WERI-Rb-1 (cell line): ENCODE measurements around the gene KRTAP2-3.

Experiments
- DNase-seq: peaks from one replicate; pipeline ENCODE4 v3.0.0-alpha.2; 2020
- H3K27ac ChIP-seq: fragments of 250-450 bp; sonication (Bioruptor Pico); 2 replicates; pipeline ENCODE4 v1.5.1; 2020; ENCODE audit warnings: mild to moderate bottlenecking, moderate library complexity
- H3K27me3 ChIP-seq: fragments of 250-450 bp; sonication (Bioruptor Pico); 2 replicates; pipeline ENCODE4 v1.5.1; 2021; ENCODE audit warnings: mild to moderate bottlenecking, low read depth, moderate library complexity; ENCODE audit not compliant: insufficient read depth, severe bottlenecking
- H3K36me3 ChIP-seq: fragments of 250-450 bp; sonication (Bioruptor Pico); 2 replicates; pipeline ENCODE4 v1.5.1; 2020; ENCODE audit warnings: mild to moderate bottlenecking, moderate library complexity
- H3K4me3 ChIP-seq: 2 replicates; pipeline ENCODE4 v1.5.1; 2011; ENCODE audit warnings: low read depth, mild to moderate bottlenecking, control low read depth, low read length
- H3K9me3 ChIP-seq: fragments of 250-450 bp; sonication (Bioruptor Pico); 2 replicates; pipeline ENCODE4 v1.5.1; 2021; ENCODE audit warnings: mild to moderate bottlenecking, moderate library complexity; ENCODE audit not compliant: severe bottlenecking
- TF ChIP-seq, protein P1 (sequence below): IDR thresholded peaks from 2 replicates; pipeline ENCODE4 v1.5.1; 2011; ENCODE audit warnings: low read depth, mild to moderate bottlenecking, control low read depth, inconsistent platforms, low read length

KRTAP2-3 gene

DNA sequence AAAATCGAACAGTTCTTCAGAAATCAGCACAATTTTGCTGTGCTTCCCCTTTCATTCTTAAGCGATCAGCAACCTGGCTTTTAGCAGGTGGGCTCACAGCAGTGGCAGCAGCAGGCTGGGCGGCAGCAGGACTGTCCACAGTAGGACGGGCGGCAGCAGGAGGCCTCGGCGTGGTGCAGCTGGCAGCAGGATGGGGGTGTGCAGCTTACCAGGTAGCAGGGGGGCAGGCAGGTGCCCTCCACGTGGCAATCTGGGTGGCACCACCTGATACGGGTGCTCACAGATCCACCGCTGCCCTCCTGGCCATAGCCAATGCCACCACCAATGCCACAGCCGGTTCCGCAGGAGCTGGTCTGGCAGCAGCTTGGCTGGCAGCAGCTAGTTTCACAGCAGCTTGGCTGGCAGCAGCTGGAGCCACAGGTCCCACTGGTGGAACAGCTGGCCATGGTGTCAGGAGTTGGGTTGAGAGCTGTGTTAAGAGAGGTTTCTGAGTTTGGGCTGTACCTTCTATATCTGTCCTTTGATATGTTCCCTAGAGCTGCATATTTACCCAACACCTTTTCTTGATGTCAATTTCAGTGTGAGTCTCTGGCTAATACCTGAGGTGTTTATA lies 30.2 kb downstream of the KRTAP2-3 start, which contains the start of gene KRTAP1-4:
Gene KRTAP1-4, minus strand, starts transcription at position 563 of the 613 bp plus-strand sequence. Its CDS starts 117 bp downstream, at position 446.
- no peak within 1 kb of the TSS for H3K27ac ChIP-seq
- no peaks in the 10 kb centered on the region for H3K9me3 ChIP-seq
- TF ChIP-seq, protein P1, sequence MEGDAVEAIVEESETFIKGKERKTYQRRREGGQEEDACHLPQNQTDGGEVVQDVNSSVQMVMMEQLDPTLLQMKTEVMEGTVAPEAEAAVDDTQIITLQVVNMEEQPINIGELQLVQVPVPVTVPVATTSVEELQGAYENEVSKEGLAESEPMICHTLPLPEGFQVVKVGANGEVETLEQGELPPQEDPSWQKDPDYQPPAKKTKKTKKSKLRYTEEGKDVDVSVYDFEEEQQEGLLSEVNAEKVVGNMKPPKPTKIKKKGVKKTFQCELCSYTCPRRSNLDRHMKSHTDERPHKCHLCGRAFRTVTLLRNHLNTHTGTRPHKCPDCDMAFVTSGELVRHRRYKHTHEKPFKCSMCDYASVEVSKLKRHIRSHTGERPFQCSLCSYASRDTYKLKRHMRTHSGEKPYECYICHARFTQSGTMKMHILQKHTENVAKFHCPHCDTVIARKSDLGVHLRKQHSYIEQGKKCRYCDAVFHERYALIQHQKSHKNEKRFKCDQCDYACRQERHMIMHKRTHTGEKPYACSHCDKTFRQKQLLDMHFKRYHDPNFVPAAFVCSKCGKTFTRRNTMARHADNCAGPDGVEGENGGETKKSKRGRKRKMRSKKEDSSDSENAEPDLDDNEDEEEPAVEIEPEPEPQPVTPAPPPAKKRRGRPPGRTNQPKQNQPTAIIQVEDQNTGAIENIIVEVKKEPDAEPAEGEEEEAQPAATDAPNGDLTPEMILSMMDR: no peak
- no peak within 1 kb of the TSS for H3K4me3 ChIP-seq
- no peak for DNase-seq
- no peaks in the 10 kb centered on the region for H3K27me3 ChIP-seq
- H3K36me3 ChIP-seq: no peaks in the 10 kb centered on the region

DNA sequence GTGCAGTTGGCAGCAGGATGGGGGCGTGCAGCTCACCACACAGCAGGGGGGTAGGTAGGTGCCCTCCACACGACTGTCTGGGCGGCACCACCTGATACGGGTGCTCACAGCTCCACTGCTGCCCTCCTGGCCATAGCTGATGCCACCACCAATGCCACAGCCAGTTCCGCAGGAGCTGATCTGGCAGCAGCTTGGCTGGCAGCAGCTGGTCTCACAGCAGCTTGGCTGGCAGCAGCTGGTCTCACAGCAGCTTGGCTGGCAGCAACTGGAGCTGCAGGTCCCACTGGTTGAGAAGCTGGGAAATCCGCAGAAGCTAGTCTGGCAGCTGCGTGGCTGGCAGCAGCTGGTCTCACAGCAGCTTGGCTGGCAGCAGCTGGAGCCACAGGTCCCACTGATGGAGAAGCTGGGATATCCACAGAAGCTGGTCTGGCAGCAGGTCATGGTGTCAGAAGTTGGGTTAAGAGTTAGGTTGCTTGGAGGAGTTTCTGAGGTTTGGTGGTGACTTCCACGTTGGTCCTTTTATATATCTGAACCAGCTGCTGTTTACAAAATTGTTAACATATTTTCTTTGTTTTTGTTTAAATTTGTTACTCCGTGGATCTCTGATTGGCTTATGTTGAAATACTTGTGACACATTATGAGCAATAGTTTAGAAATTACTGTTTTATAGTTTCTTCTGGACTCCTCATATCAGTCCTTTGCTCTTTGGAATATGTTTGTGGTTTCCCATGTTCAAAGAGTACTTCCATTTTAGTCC lies 33.0 kb downstream of the KRTAP2-3 start, which contains the start of gene KRTAP1-5:
Gene KRTAP1-5, minus strand, starts transcription at position 494 of the 757 bp plus-strand sequence. Its CDS starts 53 bp downstream, at position 441.
- TF ChIP-seq, protein P1: no peak
- H3K36me3 ChIP-seq: no peaks in the 10 kb centered on the region
- H3K27me3 ChIP-seq: no peaks in the 10 kb centered on the region
- no peak for DNase-seq
- H3K4me3 ChIP-seq: no peak within 1 kb of the TSS
- no peak within 1 kb of the TSS for H3K27ac ChIP-seq
- no peaks in the 10 kb centered on the region for H3K9me3 ChIP-seq

DNA sequence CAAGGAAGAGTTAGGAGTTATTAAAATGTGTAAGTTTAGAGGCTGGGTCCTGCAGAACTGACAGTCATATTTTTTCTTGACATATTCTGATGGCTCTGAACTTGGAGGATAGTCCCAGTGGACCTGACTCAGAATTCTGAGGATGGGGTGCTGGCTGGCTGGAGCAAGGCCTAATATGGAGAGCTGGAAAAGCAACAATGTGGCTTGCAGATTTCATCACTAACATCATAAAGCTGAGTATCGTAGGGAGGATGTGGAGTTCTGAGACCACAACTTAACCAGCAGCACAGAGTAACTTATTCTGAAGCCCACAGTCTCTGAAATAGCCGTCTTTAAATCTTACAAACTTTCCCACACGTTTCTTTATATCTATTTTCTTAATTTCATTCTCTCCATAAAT lies 35.2 kb downstream of the KRTAP2-3 start:
- no peaks in the 10 kb centered on the region for H3K27me3 ChIP-seq
- no peaks in the 10 kb centered on the region for H3K36me3 ChIP-seq
- H3K27ac ChIP-seq: no peak overlapping the region
- no peak overlapping the region for H3K4me3 ChIP-seq
- no peak for DNase-seq
- TF ChIP-seq, protein P1: no peak
- peaks cover 3% of the 10 kb centered on the region for H3K9me3 ChIP-seq

DNA sequence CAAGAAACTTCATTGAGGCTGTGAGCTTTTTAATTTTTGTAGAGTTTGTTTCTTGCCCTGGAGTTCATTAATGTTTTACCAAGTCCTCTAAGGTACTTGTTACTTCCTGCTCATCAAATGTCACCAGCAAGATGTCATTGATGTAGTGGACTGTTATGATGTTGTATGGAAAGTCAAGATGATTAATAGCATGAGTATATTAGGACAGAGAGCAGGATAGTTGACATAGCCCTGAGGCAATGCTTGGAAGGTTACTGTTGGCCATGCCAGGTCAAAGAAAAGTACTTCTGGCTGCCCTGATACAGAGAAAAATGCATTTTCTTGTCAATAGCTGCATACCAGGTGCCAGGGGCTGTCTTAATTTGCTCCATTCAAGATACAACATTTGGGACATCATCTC lies 39.6 kb downstream of the KRTAP2-3 start:
- DNase-seq: no peak
- no peaks in the 10 kb centered on the region for H3K27me3 ChIP-seq
- H3K36me3 ChIP-seq: no peaks in the 10 kb centered on the region
- no peak overlapping the region for H3K27ac ChIP-seq
- TF ChIP-seq, protein P1: no peak
- H3K9me3 ChIP-seq: peaks cover 3% of the 10 kb centered on the region
- H3K4me3 ChIP-seq: no peak overlapping the region

DNA sequence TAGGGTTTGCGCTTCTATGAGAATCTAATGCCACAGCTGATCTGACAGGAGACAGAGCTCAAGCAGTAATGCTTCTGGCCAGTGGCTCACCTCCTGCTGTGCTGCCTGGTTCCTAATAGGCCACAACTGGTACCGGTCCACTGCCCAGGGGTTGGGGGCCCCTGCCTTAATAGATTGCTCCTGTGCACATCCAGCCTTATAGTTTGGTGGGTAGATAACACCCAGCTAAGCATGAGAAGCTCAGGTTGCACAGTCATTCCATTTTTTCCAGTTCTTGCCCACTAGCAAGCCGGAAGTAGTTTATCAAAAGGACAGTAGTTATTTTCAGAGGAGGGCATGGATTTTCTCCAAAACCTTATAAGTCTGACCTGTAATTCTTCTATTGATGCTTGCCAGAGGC lies 40.5 kb downstream of the KRTAP2-3 start:
- no peak for DNase-seq
- Histone ChIP-seq H3K27ac (no peak overlapping the region), H3K9me3 (peaks cover 3% of the 10 kb centered on the region), H3K4me3 (no peak overlapping the region), H3K36me3 (no peaks in the 10 kb centered on the region), H3K27me3 (no peaks in the 10 kb centered on the region)
- TF ChIP-seq, protein P1: no peak
